Mesenchymal stem cell (in vitro differentiated cells and primary cell): ENCODE data around the gene RAF1.

Source experiments
- DNase-seq: peaks from one replicate; pipeline ENCODE4 v3.0.0-alpha.2; 2013
- H2AFZ ChIP-seq: one replicate; pipeline ENCODE4 v1.6.1; 2013; ENCODE audit warnings: low read depth, mild to moderate bottlenecking, control low read depth, inconsistent platforms, low read length, moderate library complexity
- H2AK5ac ChIP-seq: 2 replicates; pipeline ENCODE4 v1.6.1; 2013; ENCODE audit warnings: low read length, moderate library complexity, mild to moderate bottlenecking, inconsistent platforms; ENCODE audit not compliant: severe bottlenecking
- H2BK120ac ChIP-seq: one replicate; pipeline ENCODE4 v1.6.1; 2013; ENCODE audit warnings: low read depth, mild to moderate bottlenecking, inconsistent platforms, low read length, moderate library complexity
- H2BK12ac ChIP-seq, 2 experiments: one replicate each; pipeline ENCODE4 v1.6.1; 2013; ENCODE audit warnings: inconsistent platforms in 2 of 2, low read length in 2 of 2, mild to moderate bottlenecking in 2 of 2, moderate library complexity in 2 of 2, control low read depth in 1 of 2
- H2BK15ac ChIP-seq: one replicate; pipeline ENCODE4 v1.6.1; 2013; ENCODE audit warnings: mild to moderate bottlenecking, low read depth, inconsistent platforms; ENCODE audit not compliant: poor library complexity, severe bottlenecking
- H2BK5ac ChIP-seq: 2 replicates; pipeline ENCODE4 v1.6.1; 2013; ENCODE audit warnings: low read depth, mild to moderate bottlenecking, low read length, control low read depth, inconsistent platforms; ENCODE audit not compliant: poor library complexity, severe bottlenecking
- H3K14ac ChIP-seq, 2 experiments: one replicate each; pipeline ENCODE4 v1.6.1; 2013; ENCODE audit warnings: inconsistent platforms in 2 of 2, low read length in 2 of 2, control low read depth in 1 of 2, mild to moderate bottlenecking in 1 of 2, moderate library complexity in 1 of 2
- H3K18ac ChIP-seq, 2 experiments: one replicate each; pipeline ENCODE4 v1.6.1; 2013; ENCODE audit warnings: inconsistent platforms in 2 of 2, low read length in 2 of 2, control low read depth in 1 of 2, low read depth in 1 of 2, mild to moderate bottlenecking in 1 of 2
- H3K23ac ChIP-seq, 2 experiments: one replicate each; pipeline ENCODE4 v1.6.1; 2013; ENCODE audit warnings: inconsistent platforms in 2 of 2, low read length in 2 of 2, mild to moderate bottlenecking in 2 of 2, moderate library complexity in 2 of 2, control low read depth in 1 of 2
- H3K27ac ChIP-seq: 2 replicates; pipeline ENCODE4 v1.5.1; 2013; ENCODE audit warnings: mild to moderate bottlenecking, moderate library complexity, low read length, control low read depth, inconsistent platforms; ENCODE audit not compliant: poor library complexity, severe bottlenecking
- H3K27me3 ChIP-seq, 2 experiments: 2 replicates each; pipeline versions ENCODE4 v1.6.1 to v1.7.0; 2013; ENCODE audit warnings: low read length in 2 of 2, mild to moderate bottlenecking in 2 of 2, moderate library complexity in 2 of 2, control low read depth in 1 of 2, inconsistent platforms in 1 of 2; ENCODE audit not compliant: control insufficient read depth in 1 of 2, insufficient read depth in 1 of 2
- H3K36me3 ChIP-seq, 2 experiments: 2 replicates each; pipeline versions ENCODE4 v1.6.1 to v1.7.0; 2013; ENCODE audit warnings: low read length in 2 of 2, control low read depth in 1 of 2, inconsistent platforms in 1 of 2, low read depth in 1 of 2, mild to moderate bottlenecking in 1 of 2; ENCODE audit not compliant: insufficient read depth in 2 of 2, control insufficient read depth in 1 of 2
- H3K4ac ChIP-seq, 2 experiments: one replicate each; pipeline ENCODE4 v1.6.1; 2013; ENCODE audit warnings: inconsistent platforms in 2 of 2, low read length in 2 of 2, mild to moderate bottlenecking in 2 of 2, moderate library complexity in 2 of 2, control low read depth in 1 of 2, low read depth in 1 of 2
- H3K4me1 ChIP-seq: 2 replicates; pipeline ENCODE4 v1.6.1; 2013; ENCODE audit warnings: low read depth, low read length, control low read depth; ENCODE audit not compliant: control insufficient read depth, insufficient read depth
- H3K4me2 ChIP-seq: 2 replicates; pipeline ENCODE4 v1.6.1; 2013; ENCODE audit warnings: low read length, mild to moderate bottlenecking, inconsistent platforms; ENCODE audit not compliant: poor library complexity, severe bottlenecking
- H3K4me3 ChIP-seq, 2 experiments: 2 replicates each; pipeline versions ENCODE4 v1.5.1 to v1.7.0; 2013; ENCODE audit warnings: low read length in 2 of 2, mild to moderate bottlenecking in 2 of 2, control low read depth in 1 of 2, low read depth in 1 of 2; ENCODE audit not compliant: insufficient read depth in 1 of 2
- H3K79me1 ChIP-seq: replicated peaks from 2 replicates; pipeline ENCODE4 v1.6.1; 2013; ENCODE audit warnings: mild to moderate bottlenecking, control low read depth, low read length, inconsistent platforms; ENCODE audit not compliant: poor library complexity, severe bottlenecking
- H3K9ac ChIP-seq: 2 replicates; pipeline ENCODE4 v1.7.0; 2013; ENCODE audit warnings: mild to moderate bottlenecking, low read length, moderate library complexity
- H3K9me3 ChIP-seq: 2 replicates; pipeline ENCODE4 v1.7.0; 2013; ENCODE audit warnings: mild to moderate bottlenecking, low read length; ENCODE audit not compliant: control insufficient read depth
- H4K8ac ChIP-seq: one replicate; pipeline ENCODE4 v1.6.1; 2013; ENCODE audit warnings: inconsistent platforms, mild to moderate bottlenecking, low read length, moderate library complexity
- H4K91ac ChIP-seq: one replicate; pipeline ENCODE4 v1.6.1; 2013; ENCODE audit warnings: mild to moderate bottlenecking, low read length, inconsistent platforms
- WGBS: methylation state at CpG from one replicate; pipeline ENCODE4 v1.1.7; 2013; ENCODE audit warnings: mixed read lengths; 5-methylcytosine and 5-hydroxymethylcytosine counted together

RAF1 gene

GRCh38 chr3:12658593-12659058, 5.3 kb downstream of the RAF1 start:
- Histone ChIP-seq H3K23ac (no peak overlapping the region), H2BK120ac (no peak overlapping the region), H3K4me1 (peaks cover 10% of the 10 kb centered on the region), H4K8ac (no peak overlapping the region), H3K14ac (no peak overlapping the region), H2AFZ (no peak overlapping the region), H2BK12ac (no peak overlapping the region), H3K18ac (no peak overlapping the region), H3K27ac (no peak overlapping the region), H3K27me3 (no peaks in the 10 kb centered on the region), H3K36me3 (no peaks in the 10 kb centered on the region), H2AK5ac (no peak overlapping the region), H4K91ac (no peak overlapping the region), H3K4me2 (no peak overlapping the region), H3K79me1 (no peaks in the 10 kb centered on the region), H3K9ac (peak overlapping the region; percentile 68), H3K4ac (no peak overlapping the region), H3K9me3 (no peaks in the 10 kb centered on the region), H2BK15ac (no peak overlapping the region), H2BK5ac (no peak overlapping the region), H3K4me3 (no peak overlapping the region)
- 0% methylated on average over 2 of the region's 4 CpGs for WGBS
- DNase-seq = peak; percentile 86

GRCh38 chr3:12656850-12657249, 7.1 kb downstream of the RAF1 start:
- H4K8ac ChIP-seq = no peak overlapping the region
- H3K79me1 ChIP-seq = no peaks in the 10 kb centered on the region
- H3K27ac ChIP-seq = no peak overlapping the region
- H2BK5ac ChIP-seq = no peak overlapping the region
- H3K23ac ChIP-seq = no peak overlapping the region
- 99% methylated on average over 6 of the region's 6 CpGs for WGBS
- no peak overlapping the region for H2AK5ac ChIP-seq
- H2BK15ac ChIP-seq = no peak overlapping the region
- H2BK12ac ChIP-seq = no peak overlapping the region
- DNase-seq = no peak
- H3K4ac ChIP-seq = no peak overlapping the region
- H3K9ac ChIP-seq = no peak overlapping the region
- H3K9me3 ChIP-seq = no peaks in the 10 kb centered on the region
- no peak overlapping the region for H2BK120ac ChIP-seq
- H4K91ac ChIP-seq = no peak overlapping the region
- H3K27me3 ChIP-seq = no peaks in the 10 kb centered on the region
- H3K4me1 ChIP-seq = peaks cover 8% of the 10 kb centered on the region
- no peak overlapping the region for H3K4me3 ChIP-seq
- no peak overlapping the region for H2AFZ ChIP-seq
- H3K36me3 ChIP-seq = no peaks in the 10 kb centered on the region
- no peak overlapping the region for H3K18ac ChIP-seq
- no peak overlapping the region for H3K14ac ChIP-seq
- H3K4me2 ChIP-seq = no peak overlapping the region

- Histone ChIP-seq H2BK120ac (no peak overlapping the region), H3K27ac (no peak overlapping the region), H4K8ac (no peak overlapping the region), H3K14ac (no peak overlapping the region), H4K91ac (no peak overlapping the region), H3K4me1 (peaks cover 4% of the 10 kb centered on the region), H3K79me1 (no peaks in the 10 kb centered on the region), H2BK12ac (no peak overlapping the region), H3K18ac (no peak overlapping the region), H3K23ac (no peak overlapping the region), H3K9ac (no peak overlapping the region), H3K4me2 (no peak overlapping the region), H2BK5ac (no peak overlapping the region), H3K27me3 (no peaks in the 10 kb centered on the region), H3K9me3 (no peaks in the 10 kb centered on the region), H2AK5ac (no peak overlapping the region), H3K4me3 (no peak overlapping the region), H3K36me3 (no peaks in the 10 kb centered on the region), H2AFZ (no peak overlapping the region), H3K4ac (no peak overlapping the region), H2BK15ac (no peak overlapping the region)
- peak; percentile 24 for DNase-seq
These were observed 7.7 kb downstream of the RAF1 start for GRCh38 chr3:12656193-12656592.

GRCh38 chr3:12655701-12656100, 8.2 kb downstream of the RAF1 start:
- Histone ChIP-seq H2BK15ac (no peak overlapping the region), H3K27ac (no peak overlapping the region), H3K4me1 (peaks cover 3% of the 10 kb centered on the region), H2AFZ (no peak overlapping the region), H3K4ac (no peak overlapping the region), H2AK5ac (no peak overlapping the region), H2BK5ac (no peak overlapping the region), H2BK12ac (no peak overlapping the region), H4K8ac (no peak overlapping the region), H4K91ac (no peak overlapping the region), H3K36me3 (no peaks in the 10 kb centered on the region), H3K9ac (no peak overlapping the region), H3K4me2 (no peak overlapping the region), H3K4me3 (no peak overlapping the region), H3K9me3 (no peaks in the 10 kb centered on the region), H3K23ac (no peak overlapping the region), H3K18ac (no peak overlapping the region), H3K79me1 (no peaks in the 10 kb centered on the region), H3K27me3 (no peaks in the 10 kb centered on the region), H3K14ac (no peak overlapping the region), H2BK120ac (no peak overlapping the region)
- WGBS = 100% methylated on average over 1 of the region's 4 CpGs
- no peak for DNase-seq
